ENCODE data around the gene TOMM20.

Gene TOMM20

DNA sequence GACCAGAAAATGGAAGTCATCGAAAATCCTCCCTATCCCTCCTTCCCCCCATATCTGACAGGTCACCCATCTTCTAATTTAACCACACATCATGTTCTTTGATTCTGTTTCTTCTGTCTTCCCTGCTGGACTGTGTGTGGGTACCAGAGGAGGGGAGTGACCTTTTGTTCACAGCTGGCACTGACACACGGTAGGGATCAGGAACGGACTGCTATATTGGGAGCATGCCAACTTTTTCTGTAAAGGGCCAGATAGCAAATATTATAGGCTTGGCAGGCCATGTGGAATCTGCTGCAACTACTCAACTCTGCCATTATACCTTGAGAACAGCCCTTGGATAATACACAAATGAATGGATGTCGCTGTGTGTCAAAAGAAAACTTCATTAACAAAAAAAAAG lies 7.5 kb upstream of the TOMM20 start:
- in situ Hi-C loops (cut with HindIII; ENCODE audit: low sequenced_read_pairs) = no loop called here

GRCh38 chr1:235134171-235134570 lies 5.5 kb upstream of the TOMM20 start:
- in situ Hi-C loops (cut with HindIII; ENCODE audit: low sequenced_read_pairs) = no loop called here

- in situ Hi-C loops (cut with HindIII; ENCODE audit: low sequenced_read_pairs) = no loop called here
These were observed 4.4 kb upstream of the TOMM20 start for GRCh38 chr1:235133086-235133485.

- in situ Hi-C loops (cut with HindIII; ENCODE audit: low sequenced_read_pairs) = no loop called here
These were observed 3.3 kb upstream of the TOMM20 start for GRCh38 chr1:235131961-235132360.

- in situ Hi-C loops (cut with HindIII; ENCODE audit: low sequenced_read_pairs) = no loop called here
These were observed 2.2 kb upstream of the TOMM20 start for GRCh38 chr1:235130766-235131270.

DNA sequence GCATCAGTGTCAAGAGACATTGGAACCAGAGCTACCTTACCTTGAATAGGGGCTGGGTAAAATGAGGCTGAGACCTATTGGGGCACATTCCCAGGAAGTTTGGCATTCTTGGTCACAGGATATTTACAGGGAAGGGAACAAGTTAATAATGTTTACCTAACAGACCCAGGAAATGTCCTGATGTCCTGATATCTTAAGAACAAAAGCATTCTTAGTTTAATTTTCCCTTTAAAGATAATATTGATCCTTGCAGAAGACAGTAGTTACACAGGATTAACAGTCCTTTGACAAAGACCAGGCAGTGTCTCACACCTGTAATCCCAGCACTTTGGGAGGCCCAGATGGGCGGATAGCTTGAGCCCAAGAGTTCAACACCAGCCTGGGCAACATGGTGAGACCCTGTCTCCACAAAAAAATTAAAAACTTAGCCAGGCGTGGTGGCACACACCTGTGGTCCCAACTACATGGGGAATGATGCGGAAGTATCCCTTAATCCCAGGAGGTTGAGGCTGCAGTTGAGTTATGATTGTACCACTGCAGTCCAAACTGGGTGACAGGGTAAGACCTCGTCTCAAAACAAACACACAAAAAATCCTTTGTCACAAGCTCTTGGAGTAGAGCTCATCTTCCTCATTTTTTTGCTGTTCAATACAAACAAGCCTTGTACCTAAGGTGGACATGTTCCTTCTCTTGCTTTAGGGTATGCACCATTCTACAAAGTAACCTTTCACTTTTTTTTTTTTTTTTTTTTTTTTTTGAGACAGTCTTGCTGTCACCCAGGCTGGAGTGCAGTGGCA lies 1.3 kb upstream of the TOMM20 start:
- in situ Hi-C loops (cut with HindIII; ENCODE audit: low sequenced_read_pairs) = no loop called here

GRCh38 chr1:235127732-235128455 lies 743 bp downstream of the TOMM20 start:
- in situ Hi-C loops (cut with HindIII; ENCODE audit: low sequenced_read_pairs) = no loop called here

DNA sequence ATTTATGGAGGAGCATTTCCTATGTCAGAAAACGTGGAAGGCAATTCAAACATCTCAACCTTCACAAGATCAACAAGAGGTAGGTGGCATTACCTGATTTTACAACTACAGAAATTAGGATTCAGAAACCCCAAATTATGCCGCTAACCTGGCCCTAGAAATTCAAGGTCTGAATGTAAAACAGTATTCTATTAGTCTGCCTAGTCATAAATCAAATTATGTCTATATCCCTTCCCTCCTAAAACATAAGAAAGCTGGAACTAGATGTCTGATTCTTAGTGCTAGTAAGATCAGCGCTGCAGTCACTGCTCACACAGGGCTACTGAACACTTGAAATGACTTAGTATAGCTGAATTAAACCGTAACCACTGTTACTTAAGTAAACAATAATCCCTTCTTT lies 1.4 kb downstream of the TOMM20 start:
- in situ Hi-C loops (cut with HindIII; ENCODE audit: low sequenced_read_pairs) = no loop called here

DNA sequence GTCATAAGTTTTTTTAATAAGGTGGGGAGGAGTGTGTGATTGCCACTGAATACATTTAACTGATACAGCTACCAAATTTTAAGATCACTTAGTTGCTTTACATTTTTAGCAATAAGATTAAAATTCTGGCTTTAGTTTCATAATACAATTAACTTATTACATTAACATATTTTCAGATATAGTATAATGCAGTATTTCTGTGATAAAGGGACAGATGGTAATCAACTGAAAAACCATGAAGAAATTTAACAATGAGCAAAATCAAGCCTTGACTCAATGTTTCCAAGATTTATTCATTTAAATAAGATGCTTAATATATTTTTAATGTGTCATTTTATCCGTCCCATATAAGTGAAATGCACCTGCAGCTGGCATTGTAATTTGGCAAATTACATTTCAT lies 4.0 kb downstream of the TOMM20 start:
- in situ Hi-C loops (cut with HindIII; ENCODE audit: low sequenced_read_pairs) = no loop called here

- in situ Hi-C loops (cut with HindIII; ENCODE audit: low sequenced_read_pairs) = no loop called here
These were observed 4.5 kb downstream of the TOMM20 start for GRCh38 chr1:235124111-235124510.

- in situ Hi-C loops (cut with HindIII; ENCODE audit: low sequenced_read_pairs) = no loop called here
These were observed 6.3 kb downstream of the TOMM20 start for GRCh38 chr1:235122348-235122747.

- in situ Hi-C loops (cut with HindIII; ENCODE audit: low sequenced_read_pairs) = no loop called here
These were observed 15.3 kb downstream of the TOMM20 start for GRCh38 chr1:235113183-235113917.

GRCh38 chr1:235112297-235113182 lies 16.1 kb downstream of the TOMM20 start:
- in situ Hi-C loops (cut with HindIII; ENCODE audit: low sequenced_read_pairs) = no loop called here

DNA sequence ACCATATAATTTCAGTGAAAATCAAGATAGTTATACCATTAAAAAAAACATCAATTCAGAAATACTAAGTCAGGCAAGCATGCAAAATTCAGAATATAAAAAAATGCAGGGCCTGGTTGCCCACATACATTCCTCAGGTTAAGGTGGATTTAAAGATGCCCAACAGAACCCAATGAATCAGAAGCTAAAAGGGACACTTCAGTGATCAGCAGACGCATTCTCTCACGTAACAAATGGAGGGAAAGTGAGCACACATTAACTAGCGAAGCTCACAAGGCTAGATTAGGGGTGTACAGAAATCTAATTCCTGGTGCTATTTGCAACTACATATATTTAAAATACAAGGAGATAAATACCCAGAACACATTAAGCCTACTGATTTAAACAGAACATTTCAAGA lies 17.5 kb downstream of the TOMM20 start:
- in situ Hi-C loops (cut with HindIII; ENCODE audit: low sequenced_read_pairs) = no loop called here

GRCh38 chr1:235108876-235109275 lies 19.8 kb downstream of the TOMM20 start:
- in situ Hi-C loops (cut with HindIII; ENCODE audit: low sequenced_read_pairs) = no loop called here

- in situ Hi-C loops (cut with HindIII; ENCODE audit: low sequenced_read_pairs) = no loop called here
These were observed 20.4 kb downstream of the TOMM20 start for GRCh38 chr1:235108185-235108593.

DNA sequence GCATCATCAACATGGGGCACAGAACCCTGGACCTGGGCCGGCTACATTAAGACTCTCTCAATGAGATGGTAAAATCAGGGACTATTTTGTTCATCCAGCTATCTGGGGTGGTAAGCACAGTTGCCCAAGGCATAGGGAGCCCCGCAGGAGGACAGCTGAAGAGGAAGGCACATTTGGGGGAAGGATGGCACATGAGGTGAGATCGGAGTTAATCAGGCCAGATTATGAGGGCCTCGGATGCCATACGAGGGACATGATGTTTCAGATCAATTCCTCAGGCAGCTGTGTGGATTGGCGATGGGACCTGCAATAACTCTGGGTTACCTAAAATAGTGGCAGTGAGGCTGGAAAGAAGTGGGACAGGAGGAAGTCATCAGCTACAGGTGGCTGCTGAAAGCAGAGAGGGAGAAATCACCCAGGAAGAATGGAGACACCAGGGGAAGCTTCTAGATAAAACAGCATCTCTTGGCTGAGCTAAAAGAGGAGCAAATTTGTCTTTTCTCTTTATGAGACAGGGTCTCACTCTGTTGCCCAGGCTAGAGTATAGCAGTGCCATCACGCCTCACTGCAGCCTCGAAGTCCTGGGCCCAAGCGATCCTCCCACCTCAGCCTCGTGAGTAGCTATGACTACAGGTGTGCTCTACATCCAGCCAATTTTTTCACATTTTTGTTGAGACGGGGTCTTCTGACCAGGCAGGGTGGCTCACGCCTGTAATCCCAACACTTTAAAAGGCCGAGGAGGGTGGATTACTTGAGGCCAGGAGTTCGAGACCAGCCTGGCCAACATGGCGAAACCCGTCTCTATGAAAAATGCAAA lies 21.1 kb downstream of the TOMM20 start:
- in situ Hi-C loops (cut with HindIII; ENCODE audit: low sequenced_read_pairs) = no loop called here

- in situ Hi-C loops (cut with HindIII; ENCODE audit: low sequenced_read_pairs) = no loop called here
These were observed 22.2 kb downstream of the TOMM20 start for GRCh38 chr1:235106457-235106856.
